Left ventricle myocardium superior (tissue), 1 donor: ENCODE measurements around the gene COQ9. TPM values are rescaled to one million over a fixed set of nuclear protein-coding genes. Genes with fewer than 3 reads are reported as not detected.
"Not testable (repeated sequence)": the region's sequence is repeated elsewhere in the genome, so short reads cannot be mapped to it uniquely, and the experiment has no call there.

ENCODE experiments used
- ATAC-seq: fragments of 200-7000 bp; cut with Tn5 transposase; one replicate; pipeline ENCODE4 v1.9.1; 2020; ENCODE audit warnings: mild to moderate bottlenecking, moderate library complexity
- DNase-seq: peaks from one replicate; pipeline ENCODE4 v3.0.0-alpha.2; 2020
- intact Hi-C: fragments of 100-400 bp; cut with micrococcal nuclease; formaldehyde crosslinking; loops from one replicate; pipeline ENCODE4 v1.11.0; 2022
- long read RNA-seq: library from polyadenylated mRNA; unstranded; transcript quantifications from one replicate; pipeline ENCODE4 v2.0.0, GENCODE V29; 2021
- total RNA-seq: library from RNA; stranded (reverse); fragmentation: NEBNext Ultra II Directional; extraction: Animal tissue kit (Norgen Biotek cat#: 25700); gene quantifications from one replicate; pipeline ENCODE4 v1.2.1, GENCODE V29; 2021
- donor health status: DM: no; HTN: yes; CAD: no; lungs with severe emphysema.

The COQ9 gene, protein sequence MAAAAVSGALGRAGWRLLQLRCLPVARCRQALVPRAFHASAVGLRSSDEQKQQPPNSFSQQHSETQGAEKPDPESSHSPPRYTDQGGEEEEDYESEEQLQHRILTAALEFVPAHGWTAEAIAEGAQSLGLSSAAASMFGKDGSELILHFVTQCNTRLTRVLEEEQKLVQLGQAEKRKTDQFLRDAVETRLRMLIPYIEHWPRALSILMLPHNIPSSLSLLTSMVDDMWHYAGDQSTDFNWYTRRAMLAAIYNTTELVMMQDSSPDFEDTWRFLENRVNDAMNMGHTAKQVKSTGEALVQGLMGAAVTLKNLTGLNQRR
- 205 TPM for total RNA-seq
- long read RNA-seq, transcript COQ9-201 (9 exons, 1,677 nt) = major isoform, 714 of 829 reads
- long read RNA-seq, partial matches to known transcripts = 66 of 829 reads
- long read RNA-seq, other reads (novel, unspliced or antisense) = 39 of 829 reads

DNA sequence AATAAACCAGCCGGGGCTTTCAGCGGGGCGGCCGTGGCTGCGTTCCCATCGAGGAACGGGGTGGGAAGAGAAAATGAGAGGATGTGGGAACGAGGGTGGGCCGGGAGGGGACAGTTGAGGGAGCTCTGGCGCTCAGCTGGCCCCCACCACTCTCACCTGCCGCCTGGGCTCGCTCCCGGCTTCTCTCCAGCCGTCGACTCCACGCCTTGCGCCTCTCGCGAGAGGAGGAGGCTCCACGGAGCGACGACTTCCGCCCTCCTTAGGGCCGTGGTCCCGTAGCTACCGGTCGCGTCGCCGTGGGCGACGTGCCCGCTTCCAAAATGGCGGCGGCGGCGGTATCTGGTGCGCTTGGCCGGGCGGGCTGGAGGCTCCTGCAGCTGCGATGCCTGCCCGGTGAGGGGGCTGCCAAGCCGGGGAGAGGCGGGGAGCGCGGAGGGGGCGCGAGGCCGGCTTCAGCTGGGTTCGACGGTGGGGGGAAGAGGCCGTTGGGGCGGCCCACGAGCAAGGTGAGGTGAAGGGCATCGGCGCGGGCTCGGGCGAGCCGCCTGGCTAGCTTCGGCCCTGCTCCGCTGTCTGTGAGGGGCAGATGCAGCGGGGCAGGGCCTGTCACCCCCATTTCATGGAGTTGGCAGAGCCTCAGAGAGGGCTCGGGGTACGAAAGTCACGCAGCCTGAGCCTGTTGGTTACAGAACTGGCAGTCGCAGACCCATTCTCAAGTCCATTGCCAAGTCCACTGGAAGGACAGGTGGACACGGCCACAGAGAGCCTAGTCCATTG lies at the start of gene COQ9, which contains the start of gene CIAPIN1:
TSS of gene COQ9 (plus strand) at position 294 of the 777 bp plus-strand sequence. CDS start at position 321, 27 bp downstream.
TSS of gene CIAPIN1 (minus strand) at position 200 of the 777 bp plus-strand sequence. CDS start 6,457 bp downstream, outside the sequence.
- DNase-seq (peak; percentile 98), ATAC-seq (peak; percentile 99)
- intact Hi-C loops = no loop called here

DNA sequence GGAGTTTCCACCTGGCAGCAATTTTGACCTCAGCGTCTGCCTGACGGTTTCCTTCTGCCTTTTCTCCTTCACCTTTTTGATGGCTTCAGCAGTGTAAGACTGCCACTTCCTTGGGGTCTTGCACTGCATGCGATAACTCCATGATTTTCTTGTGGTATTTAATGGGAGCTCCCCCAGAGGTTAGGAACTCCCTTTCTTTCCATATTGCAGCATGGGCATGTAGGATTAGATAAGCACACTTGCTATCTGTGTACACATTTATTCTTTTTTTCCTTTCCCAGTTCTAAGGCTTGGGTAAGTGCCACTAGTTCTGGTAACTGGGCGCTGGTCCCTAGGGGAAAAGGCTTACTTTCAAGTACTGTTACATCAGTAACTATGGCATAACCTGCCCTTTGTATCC lies 49.8 kb upstream of the COQ9 start:
- ATAC-seq, DNase-seq, intact Hi-C loops: not testable (repeated sequence)

DNA sequence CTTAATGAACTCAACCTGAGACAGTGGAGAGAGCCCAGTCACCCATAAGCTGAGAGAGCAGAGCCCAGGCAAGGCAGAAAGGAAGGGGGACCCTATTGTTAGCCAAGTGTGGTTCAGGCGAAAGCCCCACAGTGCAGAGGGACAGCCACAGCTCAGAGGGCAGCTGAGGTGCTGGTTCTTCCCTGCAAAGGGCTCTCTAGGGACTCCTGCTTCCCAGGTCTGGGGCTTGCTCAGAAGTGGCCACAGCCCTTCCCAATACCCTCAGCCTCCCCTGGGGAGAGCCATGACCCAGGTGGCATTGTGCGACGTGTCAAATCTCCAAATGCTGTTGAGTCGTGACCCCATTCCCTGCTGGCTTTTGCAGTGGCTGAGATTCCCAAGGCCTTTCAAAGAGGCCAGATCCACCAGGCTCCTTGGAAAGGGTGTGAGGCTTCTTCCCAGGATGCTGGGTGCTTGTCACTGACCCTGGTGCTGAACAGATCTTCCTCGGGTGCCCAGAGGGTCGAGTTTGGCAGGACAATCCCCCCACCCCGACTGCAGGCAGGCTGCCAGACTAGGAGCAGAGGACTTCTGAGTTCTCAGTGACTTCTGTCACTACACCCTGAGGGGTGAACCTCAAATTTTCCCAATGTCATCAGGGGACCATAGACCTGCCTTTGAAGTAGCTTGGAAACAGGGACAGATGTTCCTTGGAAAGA lies 45.2 kb upstream of the COQ9 start:
- DNase-seq (no peak), ATAC-seq (no peak)
- intact Hi-C loops = no loop called here

DNA sequence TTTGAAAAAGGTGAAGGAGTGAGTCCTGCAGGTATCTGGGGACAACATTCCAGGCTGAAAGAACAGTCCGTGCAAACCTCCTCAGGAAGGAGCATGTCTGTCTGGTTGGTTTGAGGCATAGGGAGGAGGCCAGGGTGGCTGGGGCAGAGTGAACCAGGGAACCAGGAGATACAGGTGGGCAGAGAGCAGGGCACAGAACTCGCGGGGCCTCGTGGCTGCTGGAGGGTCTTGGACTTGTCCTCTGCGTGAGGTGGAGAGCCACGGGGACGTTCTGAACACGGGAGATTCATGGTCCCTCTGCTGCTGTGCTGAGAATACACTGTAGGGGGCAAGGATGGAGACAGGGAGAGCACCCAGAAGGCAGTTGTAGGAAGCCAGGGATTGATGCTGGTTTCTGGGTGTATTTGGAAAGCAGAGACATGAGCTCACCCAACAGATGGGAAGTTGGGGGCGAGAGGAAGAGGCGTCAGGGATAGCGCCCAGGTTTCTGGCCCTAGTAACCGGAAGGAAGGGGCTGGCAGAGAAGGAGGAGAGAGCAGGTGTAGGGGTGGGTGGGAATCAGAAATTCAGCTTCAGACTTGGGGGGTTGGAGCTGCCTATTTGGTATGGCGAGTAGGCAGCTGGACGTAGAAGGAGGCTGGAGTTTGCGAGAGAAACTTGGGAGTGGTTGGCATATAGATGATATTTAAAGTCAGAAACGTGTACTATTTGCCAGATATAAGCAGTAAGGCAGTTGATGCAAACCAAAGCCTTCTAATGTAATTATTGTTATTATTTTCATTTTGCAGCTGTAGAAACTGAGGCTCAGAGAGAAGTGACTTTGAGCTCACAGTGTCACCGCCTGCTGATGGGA lies 43.1 kb upstream of the COQ9 start, which contains the start of gene CCL17:
TSS of gene CCL17 (plus strand) at position 803 of the 853 bp plus-strand sequence. CDS start 9,166 bp downstream, outside the sequence.
- DNase-seq (no peak), ATAC-seq (no peak)
- intact Hi-C loops = no loop called here

DNA sequence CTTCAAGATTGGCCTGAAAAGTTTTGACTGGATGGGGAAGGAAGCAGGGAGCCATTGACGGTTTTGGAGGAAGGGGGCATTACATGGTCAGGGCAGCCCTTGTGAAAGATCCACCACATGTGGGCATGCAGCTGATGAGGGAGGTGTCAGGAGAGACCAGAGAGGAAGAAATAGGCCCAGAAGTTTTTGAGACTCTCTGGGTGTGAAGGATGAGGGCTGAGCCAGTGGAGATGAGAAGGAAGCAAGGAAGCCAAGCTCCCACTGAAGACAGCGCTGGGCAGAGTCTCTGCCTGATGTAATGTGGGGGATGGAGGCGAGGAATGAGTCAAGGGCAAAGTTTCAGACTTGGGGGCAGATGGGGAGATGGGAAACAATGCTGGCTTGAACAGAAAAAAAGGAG lies 42.2 kb upstream of the COQ9 start:
- no peak for ATAC-seq
- DNase-seq = no peak
- intact Hi-C loops = no loop called here

DNA sequence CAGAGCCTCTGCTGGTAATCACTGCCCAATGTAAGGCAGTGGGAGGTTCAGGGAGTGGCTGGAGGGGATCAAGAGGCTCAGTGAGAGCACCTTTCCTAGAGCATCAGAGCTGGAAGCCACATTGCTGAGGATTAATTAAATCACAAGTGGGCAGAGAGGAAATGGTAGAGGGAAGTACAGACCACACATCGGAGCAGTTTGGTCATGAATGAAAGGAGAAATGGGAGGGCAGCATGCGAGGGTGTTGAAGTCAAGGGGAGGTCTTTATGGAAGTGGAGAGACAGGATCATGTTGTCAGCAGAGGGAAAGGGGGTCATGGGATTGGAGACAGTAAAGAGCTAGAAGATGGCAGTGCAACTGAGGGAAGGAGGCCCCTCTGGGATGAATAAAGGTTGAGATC lies 40.4 kb upstream of the COQ9 start:
- ATAC-seq (no peak), DNase-seq (no peak)
- intact Hi-C loops = no loop called here

DNA sequence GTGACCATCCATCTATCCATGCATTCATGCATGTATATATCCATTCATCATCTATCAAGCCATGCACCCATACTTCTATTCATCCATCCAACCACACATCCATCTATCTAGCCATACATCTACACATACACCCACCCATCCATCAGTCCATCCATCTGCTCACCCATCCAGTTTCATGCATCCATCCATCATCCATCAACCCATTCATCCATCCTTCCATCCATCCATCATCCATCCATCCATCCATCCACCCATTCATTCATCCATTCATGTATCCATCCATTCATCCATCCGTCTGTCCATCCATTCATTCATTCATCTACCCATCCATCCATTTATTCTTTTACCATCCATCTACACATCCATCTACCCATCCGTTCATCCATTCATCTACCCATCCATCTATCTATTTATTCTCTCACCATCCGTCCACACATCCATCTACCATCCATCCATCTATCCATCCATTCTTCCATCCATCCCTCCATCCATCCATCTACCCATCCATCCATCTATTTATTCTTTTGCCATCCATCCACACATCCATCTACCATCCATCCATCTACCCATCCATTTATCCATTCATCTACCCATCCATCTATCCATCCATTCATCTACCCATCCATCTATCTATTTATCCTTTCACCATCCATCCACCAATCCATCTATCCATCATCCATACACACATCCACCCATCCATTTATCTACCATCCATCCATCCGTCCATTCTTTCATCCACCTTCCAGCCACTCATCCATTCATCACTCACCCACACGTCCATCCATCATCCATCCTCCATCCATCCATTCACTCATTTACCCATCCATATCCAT lies 39.5 kb upstream of the COQ9 start:
- no peak for DNase-seq
- ATAC-seq = no peak
- intact Hi-C loops = no loop called here

DNA sequence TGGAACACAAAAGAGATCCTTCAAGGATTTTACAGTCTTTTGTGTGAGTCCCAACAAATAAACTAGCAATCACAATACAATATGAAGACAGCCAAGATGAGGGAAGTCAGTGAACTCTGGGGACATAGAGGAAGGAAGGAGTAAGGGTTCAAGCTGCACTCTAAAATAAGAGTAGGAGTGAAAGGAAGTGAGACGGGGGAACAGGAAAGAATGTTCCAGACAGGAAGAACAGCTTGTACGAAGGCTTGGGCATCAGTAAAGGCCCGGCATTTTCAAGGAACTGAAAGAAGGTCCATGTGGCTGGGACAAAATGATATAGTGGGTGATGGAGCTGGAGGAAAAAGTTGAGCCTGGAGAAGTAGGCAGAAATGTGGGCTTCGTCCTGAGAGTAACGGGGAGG lies 38.2 kb upstream of the COQ9 start:
- DNase-seq = no peak
- intact Hi-C loops = no loop called here
- ATAC-seq = peak; percentile 74

DNA sequence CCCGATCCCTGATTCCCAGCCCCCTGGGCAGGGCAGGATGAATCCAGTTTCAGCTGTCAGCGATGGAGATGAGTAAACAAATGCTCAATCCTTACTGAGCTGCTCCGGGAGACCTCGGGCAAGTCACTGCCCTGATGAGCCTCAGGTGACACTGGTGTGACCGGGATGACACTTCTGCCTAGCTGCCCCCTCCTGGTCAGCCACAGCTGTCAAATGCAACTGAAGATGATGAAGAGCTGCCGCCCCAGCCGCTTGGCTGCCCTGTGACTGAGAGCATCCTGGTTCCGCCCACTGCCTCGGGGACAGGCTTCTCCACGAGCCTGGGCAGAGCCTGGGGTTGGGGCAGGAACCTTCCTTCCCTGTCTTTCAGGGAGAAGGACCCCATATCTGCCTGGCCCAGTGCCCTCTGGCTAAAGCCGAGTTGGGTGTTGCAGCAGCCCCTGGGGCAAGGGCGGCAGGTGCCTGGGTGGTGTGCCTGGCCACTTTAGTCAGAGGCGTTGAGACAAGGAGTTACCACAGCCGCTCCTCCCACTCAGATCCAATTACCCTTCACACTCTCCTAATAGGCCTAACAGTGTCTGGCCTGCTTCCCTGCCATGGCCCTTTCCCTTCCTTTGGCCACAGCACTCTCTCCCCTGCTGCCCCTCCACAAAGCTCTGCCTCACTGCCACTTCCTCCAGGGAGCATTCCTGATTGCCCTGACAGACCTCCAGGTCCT lies 37.2 kb upstream of the COQ9 start:
- intact Hi-C loops = no loop called here
- ATAC-seq = peak; percentile 34
- DNase-seq = no peak

DNA sequence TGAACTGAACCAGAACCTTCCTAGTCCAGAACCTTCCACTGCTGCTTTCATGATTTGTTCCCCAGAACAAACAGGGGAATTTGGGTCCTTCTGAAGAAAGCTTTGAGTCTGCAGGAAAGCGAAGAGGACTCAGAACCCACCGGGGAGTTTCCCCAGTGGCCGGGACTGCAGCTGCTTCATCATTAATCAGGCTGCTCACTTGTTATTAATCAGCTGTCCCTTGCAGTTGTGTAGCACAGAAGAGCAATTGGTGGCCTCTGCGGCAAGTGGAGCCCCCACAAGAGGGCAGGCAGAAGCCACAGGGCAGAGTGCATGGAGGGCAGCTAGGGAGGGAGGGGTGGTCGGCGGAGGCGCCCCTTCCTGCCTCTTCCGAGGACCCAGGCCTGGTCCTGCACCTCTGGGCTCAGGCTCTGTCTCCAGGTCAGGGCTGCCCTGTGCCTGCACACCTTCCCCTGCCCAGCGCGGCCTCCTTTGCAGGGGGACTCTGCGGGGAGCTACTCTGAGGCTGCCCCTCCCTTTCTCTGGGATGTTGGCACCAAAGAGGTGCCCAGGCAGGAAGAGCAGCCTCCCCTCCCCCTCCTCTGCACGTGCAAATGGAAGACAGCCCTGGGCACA lies 35.8 kb upstream of the COQ9 start:
- ATAC-seq = no peak
- no peak for DNase-seq
- intact Hi-C loops = no loop called here

DNA sequence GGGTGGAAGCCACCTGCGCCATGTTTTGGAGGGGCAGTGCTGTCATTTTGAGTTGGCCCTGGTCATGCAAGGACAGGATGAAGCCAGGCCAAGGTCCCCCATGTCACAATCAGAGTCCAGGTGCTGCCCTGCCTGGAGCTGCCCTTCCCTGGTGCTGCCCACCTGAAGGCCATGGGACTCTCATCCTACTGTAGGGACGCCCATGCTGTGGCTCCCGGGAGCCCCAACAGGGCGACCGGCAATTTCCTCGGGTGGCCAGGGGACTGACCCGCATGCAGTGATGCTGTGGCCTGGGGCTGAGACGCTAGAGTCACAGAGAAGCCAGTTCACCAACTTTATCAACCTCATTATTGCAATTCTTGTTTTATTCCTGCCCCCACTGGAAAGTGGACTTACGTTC lies 34.7 kb upstream of the COQ9 start:
- DNase-seq (no peak), ATAC-seq (no peak)
- intact Hi-C loops = no loop called here

DNA sequence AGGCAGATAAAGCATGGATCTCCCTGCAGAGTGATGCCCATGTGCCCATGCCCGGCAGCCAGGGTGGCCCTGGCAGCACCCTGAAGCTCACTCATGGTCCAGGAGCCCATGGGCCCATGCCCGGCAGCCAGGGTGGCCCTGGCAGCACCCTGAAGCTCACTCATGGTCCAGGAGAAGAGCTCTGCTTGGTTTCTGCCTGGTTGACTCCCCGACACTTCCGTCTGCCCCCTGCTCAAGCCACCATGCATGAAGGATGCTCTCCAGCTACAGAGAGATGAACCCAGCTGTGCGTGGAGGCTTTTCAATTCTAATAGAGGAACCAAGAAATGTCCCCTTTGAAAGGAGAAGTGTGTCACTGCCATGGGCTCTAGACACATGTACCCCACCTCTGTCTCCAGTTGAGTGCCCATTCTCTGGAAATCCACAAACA lies 34.0 kb upstream of the COQ9 start:
- DNase-seq = no peak
- no peak for ATAC-seq
- intact Hi-C loops = no loop called here

DNA sequence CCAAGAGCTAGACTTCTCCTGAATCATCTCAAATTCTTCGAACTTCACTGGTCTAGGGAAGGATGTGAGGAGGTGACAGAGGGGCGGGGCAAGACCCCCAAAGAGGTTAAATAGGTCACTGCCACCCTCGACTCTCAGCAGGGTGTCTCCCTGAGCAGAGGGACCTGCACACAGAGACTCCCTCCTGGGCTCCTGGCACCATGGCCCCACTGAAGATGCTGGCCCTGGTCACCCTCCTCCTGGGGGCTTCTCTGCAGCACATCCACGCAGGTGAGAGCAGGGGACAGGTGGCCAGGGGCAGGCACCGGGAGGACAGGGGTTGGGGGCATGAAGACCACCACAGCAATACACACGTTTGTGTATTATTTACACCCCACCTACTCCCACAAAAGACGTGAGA lies 33.5 kb upstream of the COQ9 start:
- no peak for DNase-seq
- intact Hi-C loops = no loop called here
- ATAC-seq = no peak

DNA sequence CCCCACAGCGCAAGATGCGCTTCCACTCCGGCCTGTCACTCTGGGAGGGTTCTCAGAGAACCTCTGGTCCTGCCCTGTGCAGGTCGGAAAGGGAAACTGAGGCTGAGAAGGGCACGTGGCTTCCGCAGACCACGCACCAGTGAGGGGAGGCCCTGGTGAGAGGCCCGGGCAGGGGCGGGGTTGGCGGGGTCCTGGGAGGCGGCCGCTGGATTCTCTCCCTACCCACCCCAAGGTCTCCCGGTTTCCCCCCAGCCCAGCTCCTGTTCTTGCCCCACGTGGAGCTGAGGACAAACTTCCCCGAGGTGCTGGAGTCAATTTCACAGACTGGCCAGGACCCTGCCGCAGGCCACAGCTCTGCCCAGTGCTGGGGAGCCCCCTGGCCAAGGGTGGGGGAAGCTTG lies 31.2 kb upstream of the COQ9 start:
- intact Hi-C loops = no loop called here
- DNase-seq (no peak), ATAC-seq (no peak)

DNA sequence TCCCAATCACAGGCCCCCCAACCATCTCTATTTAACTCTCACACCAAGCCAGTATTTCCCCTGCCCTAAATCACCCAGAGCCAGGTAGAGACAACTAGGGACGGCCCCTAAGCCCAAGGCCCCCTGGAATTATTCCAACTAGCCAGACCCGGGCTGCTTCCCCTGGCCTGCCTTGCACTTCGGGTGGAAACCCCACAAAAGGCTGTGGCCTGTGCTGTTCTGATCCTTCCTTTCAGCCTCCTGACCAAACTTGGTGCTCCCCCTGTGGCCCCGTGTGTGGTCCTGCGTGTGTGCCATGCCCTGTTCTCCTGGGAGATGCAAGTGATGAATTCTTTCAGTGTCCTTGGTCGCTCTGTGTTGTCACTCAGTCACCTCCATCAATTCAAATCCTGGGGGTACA lies 27.8 kb upstream of the COQ9 start:
- intact Hi-C loops = no loop called here

DNA sequence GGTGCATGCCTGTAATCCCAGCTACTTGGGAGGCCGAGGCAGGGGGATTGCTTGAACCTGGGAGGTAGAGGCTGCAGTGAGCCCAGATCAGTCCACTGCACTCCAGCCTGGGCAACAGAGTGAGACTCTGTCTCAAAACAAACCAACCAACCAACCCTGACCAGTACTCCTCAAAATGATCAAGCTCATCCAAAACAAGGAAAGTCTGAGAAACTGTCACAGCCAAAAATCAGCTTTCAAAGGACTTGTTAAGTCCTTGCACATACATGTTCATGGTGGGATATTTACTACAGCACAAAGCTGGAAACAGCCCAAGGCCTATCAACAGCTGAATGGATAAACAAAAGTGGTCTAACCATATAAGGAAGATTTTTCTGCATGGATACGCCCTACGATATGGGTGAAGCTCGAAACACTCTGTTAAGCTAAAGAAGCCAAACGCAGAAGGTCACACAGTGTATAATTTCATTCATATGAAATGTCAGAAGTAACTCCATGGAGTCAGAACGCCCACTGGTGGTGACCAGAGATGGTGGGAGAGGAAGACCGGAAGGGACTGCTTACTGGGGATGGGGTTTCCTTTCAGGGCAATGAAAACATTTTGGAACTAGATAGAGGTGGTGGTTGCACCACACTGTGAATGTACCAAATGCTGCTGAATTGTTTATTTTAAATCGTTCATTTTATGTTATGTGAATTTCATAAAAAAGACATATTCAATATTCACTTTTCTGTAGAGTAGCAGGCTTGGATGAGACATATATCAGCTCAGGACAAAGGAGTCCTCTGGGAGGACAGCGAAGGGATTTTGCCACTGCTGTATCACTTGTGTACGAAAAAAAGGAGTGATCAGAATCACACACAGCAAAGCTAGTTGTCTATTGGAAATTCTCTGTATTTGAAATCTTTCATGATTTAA lies 25.0 kb upstream of the COQ9 start:
- intact Hi-C loops = loop anchor here (1.0 kb wide), 1 partner anchor 122 kb away; no protein-coding TSS in a partner anchor
- DNase-seq = peak; percentile 53
- ATAC-seq = peak; percentile 54

More for the DNA sequence above, 27.8 kb upstream of the COQ9 start:
- no peak for DNase-seq
- no peak for ATAC-seq
